H1 (cell line): Measurements from ENCODE around the gene CUBN. TPM values are rescaled to one million over a fixed set of nuclear protein-coding genes. Genes with fewer than 3 reads are reported as not detected.

Source experiments
- CTCF ChIA-PET: fragments of 300-600 bp; sonication (Branson Sonifier 250); formaldehyde crosslinking; loops from one replicate; lab custom pipeline; 2021; ENCODE audit not compliant: partially characterized antibody; lab: Charles Lee
- POLR2A ChIA-PET: fragments of 300-600 bp; sonication (Branson Sonifier 250); formaldehyde crosslinking; loops from one replicate; lab custom pipeline; 2021; ENCODE audit warnings: inconsistent platforms; ENCODE audit not compliant: partially characterized antibody; lab: Charles Lee
- DNase-seq, 2 experiments: peaks; one replicate each; pipeline versions ENCODE4 v3.0.0 to v3.0.0-alpha.2; 2010 to 2022; ENCODE audit warnings: low spot score in 2 of 2, low read depth in 1 of 2, mixed read lengths in 1 of 2
- FAIRE-seq: peaks from 2 replicates; lab custom pipeline; 2011; peaks lifted over from hg19 to GRCh38; lab: Jason Lieb, UNC
- H2AFZ ChIP-seq: 2 replicates; pipeline ENCODE4 v1.8.1; 2012; ENCODE audit warnings: low read length, inconsistent platforms
- H2AK5ac ChIP-seq: 2 replicates; pipeline ENCODE4 v1.6.1; 2013; ENCODE audit warnings: low read depth, low read length
- H2BK120ac ChIP-seq: replicated peaks from 2 replicates; pipeline ENCODE3; 2013; ENCODE audit warnings: low read depth, low read length, inconsistent platforms
- H2BK12ac ChIP-seq: 2 replicates; pipeline ENCODE4 v1.6.1; 2013; ENCODE audit warnings: low read depth, low read length
- H2BK15ac ChIP-seq: 2 replicates; pipeline ENCODE4 v1.6.1; 2013; ENCODE audit warnings: low read length
- H2BK20ac ChIP-seq: 2 replicates; pipeline ENCODE4 v1.6.1; 2013; ENCODE audit warnings: low read length
- H2BK5ac ChIP-seq: 2 replicates; pipeline ENCODE4 v1.6.1; 2013; ENCODE audit warnings: low read depth, low read length
- H3K14ac ChIP-seq: 2 replicates; pipeline ENCODE4 v1.6.1; 2013; ENCODE audit warnings: inconsistent platforms; ENCODE audit not compliant: insufficient read length
- H3K18ac ChIP-seq: 2 replicates; pipeline ENCODE4 v1.6.1; 2013; ENCODE audit warnings: low read length; ENCODE audit errors: extremely low read depth
- H3K23ac ChIP-seq: 2 replicates; pipeline ENCODE4 v1.6.1; 2013; ENCODE audit warnings: inconsistent platforms; ENCODE audit not compliant: insufficient read length
- H3K23me2 ChIP-seq: 2 replicates; pipeline ENCODE4 v1.6.1; 2013; ENCODE audit warnings: low read depth, low read length
- H3K27ac ChIP-seq: 2 replicates; pipeline ENCODE4 v1.6.1; 2011; ENCODE audit warnings: low read depth, low read length, inconsistent platforms
- H3K27me3 ChIP-seq, 4 experiments: replicated peaks in 1 of 4; 1 replicate in 1 of 4; 2 replicates in 3 of 4; pipeline versions ENCODE4 v1.6.1 to v1.8.1; 2011 to 2013; ENCODE audit warnings: low read length in 3 of 4, mild to moderate bottlenecking in 3 of 4, inconsistent platforms in 2 of 4, mixed read lengths in 2 of 4, moderate library complexity in 1 of 4; ENCODE audit not compliant: control insufficient read depth in 3 of 4, insufficient read depth in 3 of 4; ENCODE audit errors: extremely low read depth in 1 of 4
- H3K36me3 ChIP-seq, 4 experiments: 2 replicates each; pipeline versions ENCODE4 v1.6.1 to v1.8.1; 2011 to 2013; ENCODE audit warnings: mild to moderate bottlenecking in 4 of 4, low read length in 3 of 4, moderate library complexity in 2 of 4, control low read depth in 1 of 4, inconsistent platforms in 1 of 4; ENCODE audit not compliant: insufficient read depth in 4 of 4, control insufficient read depth in 2 of 4
- H3K4ac ChIP-seq: replicated peaks from 2 replicates; pipeline ENCODE3; 2013; ENCODE audit warnings: low read length, low read depth, mixed read lengths, inconsistent platforms; ENCODE audit not compliant: insufficient read length
- H3K4me1 ChIP-seq, 4 experiments: replicated peaks in 1 of 4; 1 replicate in 1 of 4; 2 replicates in 3 of 4; pipeline versions ENCODE4 v1.6.1 to v1.8.1; 2011 to 2013; ENCODE audit warnings: low read length in 3 of 4, inconsistent platforms in 2 of 4, mixed read lengths in 1 of 4; ENCODE audit not compliant: insufficient read depth in 4 of 4, control insufficient read depth in 3 of 4
- H3K4me2 ChIP-seq, 2 experiments: 2 replicates each; pipeline versions ENCODE4 v1.6.1 to v1.8.1; 2011 to 2013; ENCODE audit warnings: low read depth in 2 of 2, low read length in 2 of 2, control low read depth in 1 of 2, inconsistent platforms in 1 of 2, mild to moderate bottlenecking in 1 of 2; ENCODE audit not compliant: insufficient read depth in 1 of 2
- H3K4me3 ChIP-seq, 4 experiments: fragments of 200-600, 300-600 bp in 1 of 4; sonication (generic), shearing (Covaris generic), sonication (Bioruptor Twin) in 1 of 4; 2 replicates each; pipeline versions ENCODE4 v1.5.1 to v1.8.1; 2011 to 2016; ENCODE audit warnings: low read length in 4 of 4, low read depth in 3 of 4, control low read depth in 2 of 4, inconsistent platforms in 2 of 4, mild to moderate bottlenecking in 2 of 4, mixed read lengths in 1 of 4, moderate library complexity in 1 of 4; ENCODE audit not compliant: insufficient read depth in 2 of 4; ENCODE audit errors: extremely low read depth in 1 of 4
- H3K56ac ChIP-seq: replicated peaks from 2 replicates; pipeline ENCODE3; 2013; ENCODE audit warnings: low read depth, mild to moderate bottlenecking, mixed read lengths, low read length, inconsistent platforms; ENCODE audit not compliant: insufficient read length
- H3K79me1 ChIP-seq: 2 replicates; pipeline ENCODE4 v1.6.1; 2013; ENCODE audit warnings: low read depth, low read length, control low read depth
- H3K79me2 ChIP-seq, 2 experiments: 2 replicates each; pipeline versions ENCODE4 v1.6.1 to v1.8.1; 2012 to 2013; ENCODE audit warnings: low read length in 2 of 2, mild to moderate bottlenecking in 2 of 2, inconsistent platforms in 1 of 2; ENCODE audit not compliant: insufficient read depth in 2 of 2, control insufficient read depth in 1 of 2
- H3K9ac ChIP-seq, 4 experiments: replicated peaks in 1 of 4; 1 replicate in 1 of 4; 2 replicates in 3 of 4; pipeline versions ENCODE4 v1.6.1 to v1.8.1; 2011 to 2013; ENCODE audit warnings: low read depth in 3 of 4, low read length in 3 of 4, control low read depth in 2 of 4, mild to moderate bottlenecking in 2 of 4, moderate library complexity in 2 of 4, inconsistent platforms in 1 of 4; ENCODE audit errors: extremely low read depth in 1 of 4
- H3K9me3 ChIP-seq, 2 experiments: 2 replicates each; pipeline versions ENCODE4 v1.6.1 to v1.8.1; 2012 to 2013; ENCODE audit warnings: mild to moderate bottlenecking in 2 of 2, moderate library complexity in 2 of 2, control low read depth in 1 of 2, inconsistent platforms in 1 of 2, low read depth in 1 of 2, low read length in 1 of 2, mixed read lengths in 1 of 2; ENCODE audit not compliant: insufficient read depth in 2 of 2
- H4K20me1 ChIP-seq, 2 experiments: replicated peaks in 1 of 2; 2 replicates each; pipeline versions ENCODE3 to v1.8.1; 2011 to 2013; ENCODE audit warnings: inconsistent platforms in 2 of 2, low read length in 2 of 2, mild to moderate bottlenecking in 1 of 2; ENCODE audit not compliant: insufficient read depth in 2 of 2, control insufficient read depth in 1 of 2
- H4K5ac ChIP-seq: 2 replicates; pipeline ENCODE4 v1.6.1; 2013; ENCODE audit warnings: low read length, low read depth, mixed read lengths, inconsistent platforms; ENCODE audit not compliant: insufficient read length
- H4K8ac ChIP-seq: 2 replicates; pipeline ENCODE4 v1.8.0; 2013; ENCODE audit warnings: mild to moderate bottlenecking, moderate library complexity, low read length, inconsistent platforms; ENCODE audit not compliant: insufficient read depth; ENCODE audit errors: extremely low read depth
- H4K91ac ChIP-seq: replicated peaks from 2 replicates; pipeline ENCODE3; 2013; ENCODE audit warnings: low read length, mixed read lengths, inconsistent platforms; ENCODE audit not compliant: insufficient read length
- CHD2 ChIP-seq: IDR thresholded peaks from 2 replicates; pipeline ENCODE4 v1.6.1; 2012; ENCODE audit warnings: low read length, improper control_type of control experiment
- JUN ChIP-seq: IDR thresholded peaks from 2 replicates; pipeline ENCODE4 v1.6.1; 2011; ENCODE audit warnings: low read depth, mild to moderate bottlenecking, improper control_type of control experiment, low read length
- RAD21 ChIP-seq, 2 experiments: IDR thresholded peaks in 1 of 2; conservative IDR thresholded peaks in 1 of 2; 2 replicates each; pipeline ENCODE4 v1.6.1; 2011; ENCODE audit warnings: low read depth in 2 of 2, low read length in 2 of 2, improper control_type of control experiment in 1 of 2, inconsistent platforms in 1 of 2, mild to moderate bottlenecking in 1 of 2, moderate library complexity in 1 of 2
- YY1 ChIP-seq: IDR thresholded peaks from 2 replicates; pipeline ENCODE4 v1.6.1; 2011; ENCODE audit warnings: low read depth, mild to moderate bottlenecking, low read length
- WGBS, 2 experiments: shearing (Covaris generic) in 1 of 2; methylation state at CpG; one replicate each; pipeline versions ENCODE4 v1.1.6 to v1.1.7; 2013 to 2015; ENCODE audit warnings: low lambda C conversion rate in 2 of 2, mixed read lengths in 2 of 2, inconsistent platforms in 1 of 2, low coverage in 1 of 2, missing lambda C conversion rate in 1 of 2; ENCODE audit not compliant: insufficient replicate concordance in 2 of 2, insufficient coverage in 1 of 2, insufficient read length in 1 of 2; ENCODE audit errors: extremely low coverage in 1 of 2, missing lambda C conversion rate in 1 of 2; 5-methylcytosine and 5-hydroxymethylcytosine counted together
- polyA plus RNA-seq, 7 experiments: library from polyadenylated mRNA; depleted of rRNA in 3 of 7; stranded (reverse) in 5 of 7; unstranded in 2 of 7; fragments of >200 nt in 5 of 7; fragments of 200-250 nt in 2 of 7; gene quantifications; 1 replicate in 5 of 7; 2 replicates in 1 of 7; 4 replicates in 1 of 7; pipeline versions ENCODE4 v1.2.1 to v1.2.3, GENCODE V29; 2011 to 2013; ENCODE audit warnings: missing spikeins in 2 of 7, mixed read lengths in 2 of 7
- total RNA-seq: library from RNA; stranded (reverse); fragmentation: NEBNext Ultra II Directional; extraction: Animal tissue kit (Norgen Biotek cat#: 25700); gene quantifications from 2 replicates; pipeline ENCODE4 v1.2.1, GENCODE V29; 2021
- TF ChIP-seq, protein P1 (sequence below), 3 experiments: IDR thresholded peaks; 1 replicate in 2 of 3; 2 replicates in 1 of 3; pipeline versions ENCODE4 v1.5.1 to v1.6.1; 2011; ENCODE audit warnings: low read length in 3 of 3, mild to moderate bottlenecking in 3 of 3, inconsistent platforms in 2 of 3, low read depth in 1 of 3, moderate library complexity in 1 of 3; ENCODE audit not compliant: insufficient read depth in 1 of 3; ENCODE audit errors: control extremely low read depth in 1 of 3

Gene CUBN
- total and polyA plus RNA-seq, 2 of the 8 experiments (the other 6 are each of a cell fraction or from before 2014, with no cell fraction given) = 0.04 to 0.08 TPM

DNA sequence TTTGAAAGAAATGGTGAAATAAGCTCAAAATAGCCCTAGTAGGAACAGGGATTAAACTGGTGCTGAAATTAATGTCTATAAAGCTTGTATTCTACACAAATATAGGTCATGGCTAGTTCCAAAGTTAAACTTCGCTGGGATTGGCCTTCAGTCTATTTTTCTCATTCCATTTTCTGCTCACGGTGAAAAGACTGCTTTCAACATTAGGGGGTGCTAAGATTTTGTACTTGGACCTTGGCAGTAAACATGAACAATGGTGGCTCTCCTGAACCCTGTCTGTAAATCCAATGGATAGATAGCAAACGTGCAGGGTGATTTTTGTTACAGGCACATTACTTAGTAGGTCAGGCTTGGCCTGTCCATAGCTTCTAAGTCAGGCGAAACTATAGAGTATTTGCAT is 276.4 kb downstream of the CUBN start:
- TF ChIP-seq YY1 (0 out of 2 replicates have a peak, but pooled peaks have one; percentile 43), RAD21 (IDR thresholded peaks at IDR 0.05 in 1 of 2, conservative IDR thresholded peaks at IDR 0.05 in 1 of 2; ENCODE audit: low read depth in 2 of 2, low read length in 2 of 2) (peak; percentile 70 to 73), JUN (no peak), CHD2 (no peak)
- TF ChIP-seq, protein P1, sequence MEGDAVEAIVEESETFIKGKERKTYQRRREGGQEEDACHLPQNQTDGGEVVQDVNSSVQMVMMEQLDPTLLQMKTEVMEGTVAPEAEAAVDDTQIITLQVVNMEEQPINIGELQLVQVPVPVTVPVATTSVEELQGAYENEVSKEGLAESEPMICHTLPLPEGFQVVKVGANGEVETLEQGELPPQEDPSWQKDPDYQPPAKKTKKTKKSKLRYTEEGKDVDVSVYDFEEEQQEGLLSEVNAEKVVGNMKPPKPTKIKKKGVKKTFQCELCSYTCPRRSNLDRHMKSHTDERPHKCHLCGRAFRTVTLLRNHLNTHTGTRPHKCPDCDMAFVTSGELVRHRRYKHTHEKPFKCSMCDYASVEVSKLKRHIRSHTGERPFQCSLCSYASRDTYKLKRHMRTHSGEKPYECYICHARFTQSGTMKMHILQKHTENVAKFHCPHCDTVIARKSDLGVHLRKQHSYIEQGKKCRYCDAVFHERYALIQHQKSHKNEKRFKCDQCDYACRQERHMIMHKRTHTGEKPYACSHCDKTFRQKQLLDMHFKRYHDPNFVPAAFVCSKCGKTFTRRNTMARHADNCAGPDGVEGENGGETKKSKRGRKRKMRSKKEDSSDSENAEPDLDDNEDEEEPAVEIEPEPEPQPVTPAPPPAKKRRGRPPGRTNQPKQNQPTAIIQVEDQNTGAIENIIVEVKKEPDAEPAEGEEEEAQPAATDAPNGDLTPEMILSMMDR (IDR thresholded peaks at IDR 0.05; ENCODE audit: control extremely low read depth in 1 of 3, insufficient read depth in 1 of 3, low read depth in 1 of 3, low read length in 3 of 3) = peak in 2 of 3 experiments; percentile 25 to 42; a peak in 2 of 4 replicates
- Histone ChIP-seq H3K4me2 (no peak overlapping the region), H2AFZ (0 out of 2 replicates have a peak overlapping the region, but pooled peaks have one; percentile 56), H3K23ac (no peak overlapping the region), H3K18ac (no peak overlapping the region), H3K23me2 (no peaks in the 10 kb centered on the region; the same call in 1 of the 2 replicates), H2BK15ac (no peak overlapping the region), H4K20me1 (no peaks in the 10 kb centered on the region), H4K91ac (no peak overlapping the region), H3K79me2 (no peaks in the 10 kb centered on the region), H2BK12ac (no peak overlapping the region), H3K56ac (no peak overlapping the region), H3K27ac (no peak overlapping the region), H4K5ac (no peak overlapping the region), H3K4ac (no peak overlapping the region), H3K9ac (no peak overlapping the region), H3K36me3 (no peaks in the 10 kb centered on the region), H3K4me1 (peaks cover 0 to 3% (median 0%) of the 10 kb centered on the region in 4 experiments; a peak in 2 of 7 replicates), H2BK120ac (no peak overlapping the region), H2BK5ac (no peak overlapping the region), H2BK20ac (no peak overlapping the region), H3K9me3 (no peaks in the 10 kb centered on the region), H4K8ac (no peak overlapping the region), H3K27me3 (no peaks in the 10 kb centered on the region), H3K4me3 (no peak overlapping the region), H2AK5ac (no peak overlapping the region), H3K14ac (no peak overlapping the region), H3K79me1 (no peaks in the 10 kb centered on the region)
- POLR2A ChIA-PET = interaction anchor here (3.0 kb wide), 1 partner anchor 39 kb away, joined by 9 read pairs; no protein-coding TSS in a partner anchor
- FAIRE-seq (peak; percentile 50), DNase-seq (no peak)
- CTCF ChIA-PET = interaction anchor here (0.8 to 2.8 kb wide), 11 partner anchors 9 to 406 kb away, joined by 3 to 12 read pairs (median 4); no protein-coding TSS in a partner anchor
- 74% methylated on average over 4 of the region's 4 CpGs; no CpG with 5 or more reads in 1 of the 2 experiments for WGBS, 2 experiments
